Measurements from ENCODE around the gene NOCT.

- TF ChIP-seq CTCF (IDR thresholded peaks at IDR 0.05) (no peak), EP300 (IDR thresholded peaks at IDR 0.05) (no peak), POLR2A (IDR thresholded peaks at IDR 0.05) (no peak)
Measured at GRCh38 chr4:139084804-139085093, 69.2 kb downstream of the NOCT start.

Data from suprapubic skin (tissue), 3 donors.